Uterus (tissue), 2 donors: ENCODE measurements around the gene ARHGAP11A.

Source experiments
- POLR2A ChIP-seq, 2 donors: fragments of 450-650 bp; IDR thresholded peaks; one replicate each; pipeline ENCODE4 v1.6.1; 2016; ENCODE audit warnings: antibody characterized with exemption in 2 of 2, mild to moderate bottlenecking in 1 of 2, moderate library complexity in 1 of 2
- TF ChIP-seq, protein P1 (sequence below), 4 experiments: fragments of 200-600 bp in 2 of 4; fragments of 450-650 bp in 2 of 4; sonication (generic) in 2 of 4; IDR thresholded peaks; one replicate each; pipeline ENCODE4 v1.5.1; 2016 to 2019; ENCODE audit warnings: antibody characterized with exemption in 4 of 4, mild to moderate bottlenecking in 2 of 4, moderate library complexity in 1 of 4

DNA sequence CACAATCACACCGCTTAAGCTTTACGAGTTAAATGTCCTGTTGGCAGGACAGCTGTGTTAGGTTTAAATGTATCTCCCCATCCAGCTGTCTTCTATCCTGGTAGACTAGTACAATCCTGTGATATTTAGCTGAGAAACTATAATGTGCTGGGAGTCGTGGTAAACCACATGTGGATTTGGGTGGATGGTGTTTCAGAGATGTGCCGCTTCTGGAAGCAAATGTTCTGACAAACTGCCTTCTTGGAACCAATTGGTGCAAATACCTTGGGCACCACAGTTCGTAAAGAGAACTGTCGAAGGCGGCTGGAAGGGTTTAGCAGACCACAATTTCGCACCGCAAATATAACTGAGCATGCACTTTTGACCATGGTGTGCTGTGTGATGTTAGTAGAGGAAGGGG is 41.2 kb downstream of the ARHGAP11A start:
- TF ChIP-seq, protein P1, sequence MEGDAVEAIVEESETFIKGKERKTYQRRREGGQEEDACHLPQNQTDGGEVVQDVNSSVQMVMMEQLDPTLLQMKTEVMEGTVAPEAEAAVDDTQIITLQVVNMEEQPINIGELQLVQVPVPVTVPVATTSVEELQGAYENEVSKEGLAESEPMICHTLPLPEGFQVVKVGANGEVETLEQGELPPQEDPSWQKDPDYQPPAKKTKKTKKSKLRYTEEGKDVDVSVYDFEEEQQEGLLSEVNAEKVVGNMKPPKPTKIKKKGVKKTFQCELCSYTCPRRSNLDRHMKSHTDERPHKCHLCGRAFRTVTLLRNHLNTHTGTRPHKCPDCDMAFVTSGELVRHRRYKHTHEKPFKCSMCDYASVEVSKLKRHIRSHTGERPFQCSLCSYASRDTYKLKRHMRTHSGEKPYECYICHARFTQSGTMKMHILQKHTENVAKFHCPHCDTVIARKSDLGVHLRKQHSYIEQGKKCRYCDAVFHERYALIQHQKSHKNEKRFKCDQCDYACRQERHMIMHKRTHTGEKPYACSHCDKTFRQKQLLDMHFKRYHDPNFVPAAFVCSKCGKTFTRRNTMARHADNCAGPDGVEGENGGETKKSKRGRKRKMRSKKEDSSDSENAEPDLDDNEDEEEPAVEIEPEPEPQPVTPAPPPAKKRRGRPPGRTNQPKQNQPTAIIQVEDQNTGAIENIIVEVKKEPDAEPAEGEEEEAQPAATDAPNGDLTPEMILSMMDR (IDR thresholded peaks at IDR 0.05), result no peak
- TF ChIP-seq POLR2A (IDR thresholded peaks at IDR 0.05), result no peak
